ENCODE data around the gene CARD14. TPM values are rescaled to one million over a fixed set of nuclear protein-coding genes. Genes with fewer than 3 reads are reported as not detected.
A peak's percentile ranks its signal among the peaks of the same experiment; 100 is the strongest.

Gene CARD14
- total RNA-seq, 1 donor from 2014 or later = not detected

DNA sequence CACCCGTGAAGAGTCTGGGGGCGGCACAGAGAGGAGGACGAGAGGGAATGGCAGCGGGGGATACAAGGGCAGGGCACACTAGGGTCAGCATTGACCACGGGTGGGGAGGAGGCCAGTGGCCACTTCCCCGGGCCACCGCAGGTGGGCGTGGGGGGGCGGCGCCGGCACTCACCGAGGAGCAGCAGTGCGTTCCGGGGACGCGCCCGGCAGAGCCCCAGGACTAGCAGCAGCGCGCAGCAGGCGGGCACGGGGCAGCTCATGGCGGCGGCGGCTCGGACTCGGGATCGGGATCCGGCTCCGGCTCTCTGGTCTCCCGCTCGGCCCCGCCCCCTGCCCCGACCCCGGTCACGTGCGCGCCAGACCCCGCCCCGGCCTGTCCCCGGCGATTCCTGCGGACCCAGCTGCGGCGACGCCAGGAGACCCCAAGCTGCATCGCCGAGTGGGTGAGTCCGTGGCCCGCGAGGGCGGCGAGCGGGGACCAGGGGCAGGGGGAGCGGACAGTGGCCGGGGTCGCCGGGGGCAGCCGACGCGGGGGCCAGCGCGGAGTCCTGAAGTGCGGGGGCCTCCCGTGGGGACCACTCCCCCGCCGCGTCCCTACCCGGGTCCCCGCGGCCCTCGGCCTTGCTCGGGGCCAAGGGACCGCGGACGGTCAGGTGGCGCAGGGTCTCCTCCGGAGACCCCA is 50.4 kb downstream of the CARD14 start, which contains the start of the genes SGSH and SLC26A11:
TSS of gene SGSH (minus strand) at position 280 of the 682 bp plus-strand sequence. CDS start at position 260, 20 bp downstream.
TSS of gene SLC26A11 (plus strand) at position 374 of the 682 bp plus-strand sequence. CDS start 1,134 bp downstream, outside the sequence.
- peaks cover 24% of the 10 kb centered on the region for H3K4me1 Mint-ChIP-seq (ENCODE audit: low read depth)
- DNase-seq (ENCODE audit: low spot score) = peak; percentile 41
- intact Hi-C loops (cut with micrococcal nuclease) = no loop called here
- no peaks in the 10 kb centered on the region for H3K27me3 Mint-ChIP-seq (ENCODE audit: low read depth)
- H3K9me3 Mint-ChIP-seq = no peaks in the 10 kb centered on the region
- H3K4me3 Mint-ChIP-seq (ENCODE audit: low read depth) = peak within 1 kb of the TSS; percentile 87
- H3K27ac Mint-ChIP-seq = peak within 1 kb of the TSS; percentile 83
- peaks cover 20% of the 10 kb centered on the region for H3K36me3 Mint-ChIP-seq (ENCODE audit: low read depth)

DNA sequence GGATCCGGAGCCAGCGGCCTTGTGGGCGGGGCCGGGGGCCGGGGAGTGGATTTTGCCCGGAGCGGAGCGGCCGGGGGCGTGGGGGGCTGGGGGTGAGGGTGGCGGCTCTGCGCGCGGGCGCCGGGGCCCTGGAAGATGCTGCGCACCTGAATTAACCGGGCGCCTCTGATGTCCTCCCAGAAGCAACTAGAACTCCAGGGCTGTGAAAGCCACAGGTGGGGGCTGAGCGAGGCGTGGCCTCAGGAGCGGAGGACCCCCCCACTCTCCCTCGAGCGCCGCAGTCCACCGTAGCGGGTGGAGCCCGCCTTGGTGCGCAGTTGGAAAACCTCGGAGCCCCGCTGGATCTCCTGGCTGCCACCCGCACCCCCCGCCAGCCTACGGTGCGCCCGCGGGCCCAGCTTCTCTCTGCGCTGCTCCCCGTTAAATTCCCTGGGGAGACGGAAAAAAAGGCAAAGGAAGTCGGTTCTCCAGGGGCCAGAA is 50.9 kb downstream of the CARD14 start:
- Mint-ChIP-seq H3K4me1 (ENCODE audit: low read depth) (peaks cover 24% of the 10 kb centered on the region), H3K9me3 (no peaks in the 10 kb centered on the region), H3K36me3 (ENCODE audit: low read depth) (peaks cover 18% of the 10 kb centered on the region), H3K4me3 (ENCODE audit: low read depth) (peak overlapping the region; percentile 81), H3K27me3 (ENCODE audit: low read depth) (no peaks in the 10 kb centered on the region), H3K27ac (no peak overlapping the region)
- intact Hi-C loops (cut with micrococcal nuclease) = no loop called here
- no peak for DNase-seq (ENCODE audit: low spot score)

DNA sequence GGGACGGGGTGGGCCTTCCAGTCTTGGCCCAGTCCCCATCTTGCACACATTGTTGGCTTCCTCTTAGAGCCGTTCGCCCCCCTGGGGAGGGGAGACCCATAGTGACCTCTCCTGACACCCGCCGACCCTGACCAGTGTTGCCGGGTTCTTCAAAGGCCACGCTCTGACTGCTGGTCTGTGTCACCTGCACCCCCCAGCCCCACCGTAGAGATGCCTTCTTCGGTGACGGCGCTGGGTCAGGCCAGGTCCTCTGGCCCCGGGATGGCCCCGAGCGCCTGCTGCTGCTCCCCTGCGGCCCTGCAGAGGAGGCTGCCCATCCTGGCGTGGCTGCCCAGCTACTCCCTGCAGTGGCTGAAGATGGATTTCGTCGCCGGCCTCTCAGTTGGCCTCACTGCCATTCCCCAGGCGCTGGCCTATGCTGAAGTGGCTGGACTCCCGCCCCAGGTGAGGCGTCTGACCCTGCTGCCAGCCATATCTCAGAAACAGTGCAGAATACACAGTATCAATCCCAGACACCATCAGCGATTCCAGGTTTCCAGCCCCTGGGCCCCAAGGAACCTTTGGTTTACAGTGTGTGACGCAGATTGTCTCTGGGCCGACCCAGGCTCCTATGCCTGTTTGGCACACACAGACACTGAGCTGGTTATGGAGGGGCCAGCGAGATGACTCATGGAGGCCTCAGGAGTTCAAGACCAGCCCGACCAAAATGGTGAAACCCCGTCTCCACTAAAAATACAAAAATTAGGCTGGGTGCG is 51.7 kb downstream of the CARD14 start:
- Mint-ChIP-seq H3K4me3 (ENCODE audit: low read depth) (peak overlapping the region; percentile 81), H3K4me1 (ENCODE audit: low read depth) (peaks cover 24% of the 10 kb centered on the region), H3K36me3 (ENCODE audit: low read depth) (peaks cover 11% of the 10 kb centered on the region), H3K27me3 (ENCODE audit: low read depth) (no peaks in the 10 kb centered on the region), H3K9me3 (no peaks in the 10 kb centered on the region), H3K27ac (peak overlapping the region; percentile 47)
- no peak for DNase-seq (ENCODE audit: low spot score)
- intact Hi-C loops (cut with micrococcal nuclease) = no loop called here

DNA sequence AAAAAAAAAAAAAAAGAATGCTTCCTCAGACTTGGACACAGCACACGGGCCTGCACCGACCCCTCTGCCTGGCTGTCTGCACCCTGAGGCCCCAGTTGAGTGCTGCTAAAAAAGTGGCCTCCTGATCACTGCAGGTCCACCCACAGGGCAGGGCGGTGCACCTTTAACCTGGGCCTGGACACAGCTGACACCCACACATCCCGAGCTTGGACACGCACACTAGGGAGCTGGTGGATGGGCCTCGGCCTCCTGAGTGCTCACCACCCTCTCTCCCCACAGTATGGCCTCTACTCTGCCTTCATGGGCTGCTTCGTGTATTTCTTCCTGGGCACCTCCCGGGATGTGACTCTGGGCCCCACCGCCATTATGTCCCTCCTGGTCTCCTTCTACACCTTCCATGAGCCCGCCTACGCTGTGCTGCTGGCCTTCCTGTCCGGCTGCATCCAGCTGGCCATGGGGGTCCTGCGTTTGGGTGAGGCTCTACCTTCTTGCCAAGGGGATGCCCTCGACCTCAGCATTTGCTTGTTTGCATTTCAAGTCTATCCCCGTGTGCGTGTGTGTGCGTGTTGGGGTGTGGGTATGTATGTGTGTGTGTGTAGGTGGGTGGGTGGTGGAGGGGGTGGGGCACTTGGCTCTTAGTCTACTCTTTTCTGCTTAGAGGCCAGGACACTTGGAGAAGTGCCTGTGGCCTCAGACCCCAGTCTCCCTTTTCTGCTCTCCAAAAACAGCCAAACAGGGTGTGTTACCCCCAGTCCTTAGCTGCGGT is 52.7 kb downstream of the CARD14 start:
- Mint-ChIP-seq H3K4me3 (ENCODE audit: low read depth) (peak overlapping the region; percentile 42), H3K27me3 (ENCODE audit: low read depth) (no peaks in the 10 kb centered on the region), H3K9me3 (no peaks in the 10 kb centered on the region), H3K36me3 (ENCODE audit: low read depth) (peaks cover 3% of the 10 kb centered on the region), H3K4me1 (ENCODE audit: low read depth) (peaks cover 21% of the 10 kb centered on the region), H3K27ac (no peak overlapping the region)
- DNase-seq (ENCODE audit: low spot score) = no peak
- intact Hi-C loops (cut with micrococcal nuclease) = no loop called here

DNA sequence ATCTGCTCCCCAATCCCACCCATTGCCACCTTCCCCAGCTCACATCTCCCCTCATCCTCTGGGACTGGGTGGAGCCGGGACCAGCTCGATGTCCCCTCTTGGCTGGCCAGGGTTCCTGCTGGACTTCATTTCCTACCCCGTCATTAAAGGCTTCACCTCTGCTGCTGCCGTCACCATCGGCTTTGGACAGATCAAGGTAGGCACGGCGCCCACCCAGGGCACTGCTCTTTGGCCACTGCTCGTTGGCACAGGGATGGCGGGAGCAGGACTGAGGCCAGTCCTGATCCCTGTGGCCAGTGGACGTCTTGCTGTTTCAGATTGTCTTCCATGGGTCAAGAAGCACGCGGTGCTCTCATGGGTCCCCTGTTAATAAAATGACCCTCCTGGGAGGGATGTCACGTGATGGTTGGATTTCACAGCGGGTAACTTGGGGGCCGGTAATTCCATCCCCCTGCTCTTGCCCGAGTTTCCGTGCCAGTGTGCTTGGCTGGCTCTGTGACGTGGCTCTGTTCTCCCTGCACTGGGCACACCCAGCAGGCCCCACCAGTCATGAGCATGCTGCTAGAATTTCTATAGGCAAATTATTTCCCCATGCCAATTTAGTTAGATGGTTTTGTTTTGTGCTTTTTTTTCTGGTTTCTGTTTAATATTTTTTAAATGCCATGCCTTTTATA is 53.4 kb downstream of the CARD14 start:
- no peak overlapping the region for H3K27ac Mint-ChIP-seq
- H3K9me3 Mint-ChIP-seq = no peaks in the 10 kb centered on the region
- peak overlapping the region; percentile 42 for H3K4me3 Mint-ChIP-seq (ENCODE audit: low read depth)

DNA sequence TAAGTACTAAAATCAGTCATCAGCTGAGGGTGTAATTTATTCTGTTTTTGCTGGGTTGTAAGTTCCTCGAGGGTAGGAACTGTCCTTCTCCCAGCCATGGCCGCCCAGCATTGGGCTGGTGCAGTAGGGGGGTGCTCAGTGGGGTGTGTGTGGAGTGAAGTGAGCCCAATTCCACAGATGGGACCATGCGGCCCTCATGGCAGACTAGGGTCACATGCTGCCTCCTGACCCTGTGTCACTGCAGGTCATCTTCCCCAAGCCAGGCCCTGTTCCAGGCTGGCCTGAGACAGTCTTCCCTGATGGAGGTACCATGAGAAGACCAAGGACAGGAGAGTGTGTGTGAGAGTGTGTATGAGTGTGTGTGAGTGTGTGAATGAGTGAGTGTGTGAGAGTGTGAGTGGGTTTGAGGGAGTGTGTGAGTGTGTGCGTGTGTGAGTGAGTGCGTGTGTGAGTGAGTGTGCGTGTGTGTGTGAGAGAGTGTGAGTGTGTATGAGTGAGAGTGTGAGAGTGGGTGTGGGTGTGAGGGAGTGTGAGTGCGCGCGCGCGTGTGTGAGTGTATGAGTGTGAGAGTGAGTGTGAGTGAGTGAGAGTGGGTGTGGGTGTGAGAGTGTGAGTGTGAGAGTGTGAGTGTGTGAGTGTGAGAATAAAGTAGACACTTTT is 54.1 kb downstream of the CARD14 start:
- no peak overlapping the region for H3K27ac Mint-ChIP-seq
- intact Hi-C loops (cut with micrococcal nuclease) = no loop called here

More for the DNA sequence above, 53.4 kb downstream of the CARD14 start:
- Mint-ChIP-seq H3K36me3 (ENCODE audit: low read depth) (no peaks in the 10 kb centered on the region), H3K27me3 (ENCODE audit: low read depth) (no peaks in the 10 kb centered on the region), H3K4me1 (ENCODE audit: low read depth) (peaks cover 21% of the 10 kb centered on the region)
- intact Hi-C loops (cut with micrococcal nuclease) = no loop called here
- no peak for DNase-seq (ENCODE audit: low spot score)

DNA sequence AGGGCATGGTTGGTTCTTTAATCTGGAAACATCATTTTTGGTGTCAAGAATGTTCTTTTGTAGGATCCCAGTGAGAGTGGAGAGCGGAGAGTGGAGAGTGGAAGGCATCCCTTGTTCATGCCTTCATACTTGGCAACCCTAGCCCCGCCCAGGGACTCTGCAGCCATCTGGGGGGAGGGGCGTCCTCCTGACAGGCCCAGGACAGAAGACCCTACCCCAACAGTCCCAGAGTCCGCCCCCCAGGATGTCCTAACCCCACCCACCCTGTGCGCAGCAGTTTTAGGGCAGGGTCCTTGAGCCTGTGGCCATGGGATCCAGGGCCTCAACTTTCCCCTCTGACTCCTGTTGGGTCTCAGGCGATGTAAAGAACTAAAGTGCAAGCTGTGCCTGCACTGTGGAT is 54.9 kb downstream of the CARD14 start:
- Mint-ChIP-seq H3K27ac (no peak overlapping the region), H3K36me3 (ENCODE audit: low read depth) (no peaks in the 10 kb centered on the region), H3K27me3 (ENCODE audit: low read depth) (no peaks in the 10 kb centered on the region), H3K4me1 (ENCODE audit: low read depth) (peaks cover 12% of the 10 kb centered on the region), H3K9me3 (no peaks in the 10 kb centered on the region), H3K4me3 (ENCODE audit: low read depth) (no peak overlapping the region)
- no peak for DNase-seq (ENCODE audit: low spot score)
- intact Hi-C loops (cut with micrococcal nuclease) = no loop called here

More for the DNA sequence above, 54.1 kb downstream of the CARD14 start:
- no peak for DNase-seq (ENCODE audit: low spot score)
- Mint-ChIP-seq H3K4me3 (ENCODE audit: low read depth) (no peak overlapping the region), H3K36me3 (ENCODE audit: low read depth) (no peaks in the 10 kb centered on the region), H3K4me1 (ENCODE audit: low read depth) (peaks cover 15% of the 10 kb centered on the region), H3K27me3 (ENCODE audit: low read depth) (no peaks in the 10 kb centered on the region), H3K9me3 (no peaks in the 10 kb centered on the region)

DNA sequence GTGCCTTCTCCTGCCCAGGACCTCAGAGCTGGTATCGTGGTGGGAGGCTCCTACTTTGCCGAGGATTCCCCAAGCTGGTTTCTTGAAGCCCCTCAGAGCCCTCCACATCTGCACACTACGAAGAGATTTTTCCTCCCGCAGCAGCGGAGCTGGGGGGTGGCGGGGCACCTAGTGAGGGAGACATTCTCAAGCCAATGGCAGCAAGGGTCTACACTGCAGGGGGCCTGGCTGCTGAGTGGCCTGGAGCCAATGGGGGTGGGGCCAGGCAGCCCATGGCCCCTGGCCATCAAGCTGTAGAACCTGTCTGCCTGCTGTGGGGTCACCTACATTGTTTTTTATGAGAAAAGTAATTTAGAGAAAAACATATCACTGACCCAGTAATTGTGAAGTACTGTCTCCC is 55.4 kb downstream of the CARD14 start:
- no peak for DNase-seq (ENCODE audit: low spot score)
- Mint-ChIP-seq H3K27ac (no peak overlapping the region), H3K4me1 (ENCODE audit: low read depth) (peaks cover 12% of the 10 kb centered on the region), H3K36me3 (ENCODE audit: low read depth) (no peaks in the 10 kb centered on the region), H3K9me3 (no peaks in the 10 kb centered on the region), H3K4me3 (ENCODE audit: low read depth) (no peak overlapping the region), H3K27me3 (ENCODE audit: low read depth) (no peaks in the 10 kb centered on the region)
- intact Hi-C loops (cut with micrococcal nuclease) = no loop called here

DNA sequence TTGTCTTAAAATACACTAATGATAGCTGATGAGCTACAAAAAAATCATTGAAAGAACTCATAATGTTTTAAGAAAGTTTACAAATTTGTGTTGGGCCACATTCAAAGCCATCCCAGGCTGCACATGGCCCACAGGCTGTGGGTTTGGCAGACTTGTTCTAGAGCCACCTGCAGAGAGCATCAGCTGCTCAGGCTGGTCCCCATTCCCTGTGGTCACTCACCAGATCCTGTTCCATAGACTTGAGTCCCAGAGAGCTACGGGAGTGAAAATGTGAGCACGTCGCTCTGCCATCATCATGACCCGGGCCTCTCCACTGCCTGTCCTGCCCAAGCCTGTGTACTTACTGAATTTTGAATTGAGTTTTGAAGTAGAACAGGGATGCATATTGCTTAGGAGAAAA is 57.3 kb downstream of the CARD14 start:
- peaks cover 7% of the 10 kb centered on the region for H3K36me3 Mint-ChIP-seq (ENCODE audit: low read depth)
- intact Hi-C loops (cut with micrococcal nuclease) = no loop called here
- H3K4me3 Mint-ChIP-seq (ENCODE audit: low read depth) = no peak overlapping the region
- no peak for DNase-seq (ENCODE audit: low spot score)
- peaks cover 9% of the 10 kb centered on the region for H3K9me3 Mint-ChIP-seq
- H3K27me3 Mint-ChIP-seq (ENCODE audit: low read depth) = no peaks in the 10 kb centered on the region
- H3K4me1 Mint-ChIP-seq (ENCODE audit: low read depth) = peaks cover 10% of the 10 kb centered on the region
- H3K27ac Mint-ChIP-seq = no peak overlapping the region

DNA sequence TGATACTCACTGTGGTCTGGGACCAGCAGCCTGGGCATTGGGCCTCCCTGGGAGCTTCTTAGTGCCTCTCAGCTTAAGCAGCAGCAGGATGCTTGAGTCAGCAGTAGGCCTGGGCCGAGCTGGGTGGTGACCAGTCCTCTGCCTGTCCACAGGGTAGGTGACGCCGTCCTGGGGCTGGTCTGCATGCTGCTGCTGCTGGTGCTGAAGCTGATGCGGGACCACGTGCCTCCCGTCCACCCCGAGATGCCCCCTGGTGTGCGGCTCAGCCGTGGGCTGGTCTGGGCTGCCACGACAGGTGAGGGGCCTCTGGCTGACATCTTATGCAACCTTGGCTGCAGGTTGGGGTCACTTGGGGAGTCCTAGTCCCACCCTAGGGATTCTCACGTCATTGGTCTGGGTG is 57.8 kb downstream of the CARD14 start:
- H3K9me3 Mint-ChIP-seq = peaks cover 14% of the 10 kb centered on the region
- no peak overlapping the region for H3K4me3 Mint-ChIP-seq (ENCODE audit: low read depth)
- DNase-seq (ENCODE audit: low spot score) = no peak
- H3K4me1 Mint-ChIP-seq (ENCODE audit: low read depth) = peaks cover 10% of the 10 kb centered on the region
- no peak overlapping the region for H3K27ac Mint-ChIP-seq
- intact Hi-C loops (cut with micrococcal nuclease) = no loop called here
- H3K27me3 Mint-ChIP-seq (ENCODE audit: low read depth) = no peaks in the 10 kb centered on the region
- peaks cover 12% of the 10 kb centered on the region for H3K36me3 Mint-ChIP-seq (ENCODE audit: low read depth)

DNA sequence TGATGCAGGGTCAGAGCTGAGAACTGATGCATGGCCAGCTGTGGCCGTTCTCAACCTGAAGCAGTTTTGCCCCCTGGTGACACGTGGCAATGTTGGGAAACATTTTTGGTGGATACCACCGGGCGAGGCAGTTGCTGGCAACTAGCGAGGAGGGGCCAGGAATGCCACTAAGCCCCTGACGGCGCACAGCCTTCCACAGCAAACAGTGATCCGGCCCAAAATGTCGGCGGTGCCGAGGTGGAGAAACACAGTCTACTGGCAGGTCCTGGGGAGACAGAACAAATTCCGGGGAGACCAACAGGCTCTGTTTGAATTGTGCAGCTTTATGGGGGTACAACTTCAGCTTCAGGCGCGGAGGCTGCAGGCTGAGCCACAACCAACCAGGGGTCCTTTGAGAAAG is 58.6 kb downstream of the CARD14 start:
- Mint-ChIP-seq H3K4me1 (ENCODE audit: low read depth) (peaks cover 7% of the 10 kb centered on the region), H3K27ac (no peak overlapping the region), H3K27me3 (ENCODE audit: low read depth) (no peaks in the 10 kb centered on the region)

DNA sequence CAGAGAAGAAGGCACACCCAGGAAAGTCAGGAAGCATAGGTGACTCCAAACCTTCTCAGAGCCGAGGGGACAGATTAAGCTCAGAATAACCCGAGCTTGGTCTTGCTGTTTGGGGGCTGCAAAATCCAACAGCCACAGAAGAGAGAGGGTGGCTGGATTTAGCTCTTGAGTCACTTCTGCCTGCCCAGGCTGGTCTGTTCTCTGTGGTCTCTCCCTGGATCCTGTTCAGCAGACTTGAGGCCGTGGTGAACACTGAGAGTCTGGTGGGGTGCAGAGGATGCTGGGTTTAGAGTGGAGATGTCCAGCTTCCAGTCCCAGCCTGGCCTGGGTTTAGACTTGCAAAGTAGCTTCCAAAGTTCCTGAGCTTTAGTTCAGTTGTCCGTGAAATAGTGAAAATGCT is 59.2 kb downstream of the CARD14 start:
- no peak overlapping the region for H3K27ac Mint-ChIP-seq
- peaks cover 21% of the 10 kb centered on the region for H3K9me3 Mint-ChIP-seq
- intact Hi-C loops (cut with micrococcal nuclease) = no loop called here
- peaks cover 6% of the 10 kb centered on the region for H3K4me1 Mint-ChIP-seq (ENCODE audit: low read depth)
- no peak for DNase-seq (ENCODE audit: low spot score)
- peaks cover 18% of the 10 kb centered on the region for H3K36me3 Mint-ChIP-seq (ENCODE audit: low read depth)
- no peak overlapping the region for H3K4me3 Mint-ChIP-seq (ENCODE audit: low read depth)
- no peaks in the 10 kb centered on the region for H3K27me3 Mint-ChIP-seq (ENCODE audit: low read depth)

More for the DNA sequence above, 58.6 kb downstream of the CARD14 start:
- H3K36me3 Mint-ChIP-seq (ENCODE audit: low read depth) = peaks cover 17% of the 10 kb centered on the region
- H3K4me3 Mint-ChIP-seq (ENCODE audit: low read depth) = no peak overlapping the region
- DNase-seq (ENCODE audit: low spot score) = no peak
- intact Hi-C loops (cut with micrococcal nuclease) = no loop called here
- H3K9me3 Mint-ChIP-seq = peaks cover 18% of the 10 kb centered on the region

Data from activated T-helper 2 cell treated with anti-CD3 and anti-CD28 coated beads, Interferon-gamma antibody, Interleukin-2, Interleukin-4, amounts not matched to agents 10 μg/mL and 5 μg/mL and 100 μg/mL, durations not matched to agents 14 hours and 24 hours and 36 hours (primary cell).